ENCODE results near the gene MYEOV. TPM values are rescaled to one million over a fixed set of nuclear protein-coding genes. Genes with fewer than 3 reads are reported as not detected.

MYEOV gene
- total and polyA plus RNA-seq, 9 donors = 0.12 to 0.79 (median 0.53) TPM; not detected in 3

DNA sequence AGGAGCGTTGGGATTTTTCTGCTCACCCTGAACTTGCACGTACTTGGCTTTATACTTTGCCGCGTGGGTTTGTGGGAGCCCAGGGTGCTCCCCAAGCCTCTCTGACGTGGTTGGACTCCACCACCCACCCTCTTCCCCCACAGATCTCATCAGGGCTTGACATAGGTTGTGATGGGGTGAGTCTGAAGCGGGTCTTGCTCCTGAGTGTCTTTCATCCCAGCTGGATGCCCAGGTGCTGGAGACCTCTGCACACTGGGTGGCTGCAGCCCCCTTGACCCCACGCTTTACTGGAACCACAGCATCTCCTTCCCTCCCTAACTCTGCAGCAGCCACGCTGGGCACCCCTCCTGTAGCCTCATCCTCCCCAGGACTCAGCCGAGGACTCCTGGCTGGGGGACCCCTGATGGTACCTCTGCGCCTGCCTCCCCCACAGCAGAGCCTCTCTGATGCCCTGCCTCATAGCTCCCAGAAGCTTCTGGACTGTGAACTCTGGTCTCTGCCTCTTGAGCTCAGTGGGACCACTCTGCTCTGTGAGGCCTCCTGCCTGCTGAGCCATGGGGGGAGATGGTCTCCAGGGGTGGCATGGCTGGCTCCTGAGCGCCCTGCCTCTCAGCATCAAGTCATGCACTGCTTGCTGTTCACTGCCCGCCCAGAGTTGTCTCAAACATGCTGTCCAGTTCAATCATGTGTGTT is 45.2 kb downstream of the MYEOV start:
- H3K9me3 ChIP-seq = no peaks in the 10 kb centered on the region
- no peak overlapping the region for H3K27ac ChIP-seq
- TF ChIP-seq EP300 (IDR thresholded peaks at IDR 0.05) (no peak), POLR2A (IDR thresholded peaks at IDR 0.05) (no peak)
- TF ChIP-seq, protein P1, sequence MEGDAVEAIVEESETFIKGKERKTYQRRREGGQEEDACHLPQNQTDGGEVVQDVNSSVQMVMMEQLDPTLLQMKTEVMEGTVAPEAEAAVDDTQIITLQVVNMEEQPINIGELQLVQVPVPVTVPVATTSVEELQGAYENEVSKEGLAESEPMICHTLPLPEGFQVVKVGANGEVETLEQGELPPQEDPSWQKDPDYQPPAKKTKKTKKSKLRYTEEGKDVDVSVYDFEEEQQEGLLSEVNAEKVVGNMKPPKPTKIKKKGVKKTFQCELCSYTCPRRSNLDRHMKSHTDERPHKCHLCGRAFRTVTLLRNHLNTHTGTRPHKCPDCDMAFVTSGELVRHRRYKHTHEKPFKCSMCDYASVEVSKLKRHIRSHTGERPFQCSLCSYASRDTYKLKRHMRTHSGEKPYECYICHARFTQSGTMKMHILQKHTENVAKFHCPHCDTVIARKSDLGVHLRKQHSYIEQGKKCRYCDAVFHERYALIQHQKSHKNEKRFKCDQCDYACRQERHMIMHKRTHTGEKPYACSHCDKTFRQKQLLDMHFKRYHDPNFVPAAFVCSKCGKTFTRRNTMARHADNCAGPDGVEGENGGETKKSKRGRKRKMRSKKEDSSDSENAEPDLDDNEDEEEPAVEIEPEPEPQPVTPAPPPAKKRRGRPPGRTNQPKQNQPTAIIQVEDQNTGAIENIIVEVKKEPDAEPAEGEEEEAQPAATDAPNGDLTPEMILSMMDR (IDR thresholded peaks at IDR 0.05) = no peak
- no peak for DNase-seq
- 81 to 87% (median 81%) methylated on average over 12 of the region's 12 CpGs for whole genome bisulfite sequencing, 3 donors
- H3K4me3 ChIP-seq = no peak overlapping the region
- no peaks in the 10 kb centered on the region for H3K27me3 ChIP-seq
- H3K4me1 ChIP-seq (ENCODE audit: insufficient read depth) = no peaks in the 10 kb centered on the region
- intact Hi-C loops (cut with DNase I) = no loop called here
- no peaks in the 10 kb centered on the region for H3K36me3 ChIP-seq

DNA sequence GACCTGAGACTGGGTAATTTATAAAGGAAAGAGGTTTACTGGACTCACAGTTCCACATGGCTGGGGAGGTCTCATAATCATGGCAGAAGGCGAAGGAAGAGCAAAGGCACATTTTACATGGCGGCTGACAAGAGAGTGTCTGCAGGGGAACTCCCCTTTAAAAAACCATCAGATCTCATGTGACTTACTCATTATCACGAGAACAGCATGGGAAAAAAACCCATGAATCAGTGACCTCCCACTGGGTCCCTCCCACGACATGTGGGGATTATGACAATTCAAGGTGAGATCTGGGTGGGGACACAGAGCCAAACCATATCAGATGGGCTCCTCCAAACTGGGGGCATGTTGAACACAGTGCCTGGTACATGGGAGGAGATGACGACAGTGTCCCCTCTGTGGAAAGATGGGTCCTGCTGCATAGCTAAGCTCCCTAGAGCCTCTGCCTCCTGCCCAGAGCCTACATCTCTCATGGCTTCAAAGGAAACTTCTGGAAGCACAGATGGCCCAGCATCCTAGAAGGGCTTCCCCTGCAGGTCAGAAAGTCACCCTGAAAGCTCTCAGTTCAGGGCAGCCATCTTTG is 46.1 kb downstream of the MYEOV start:
- no peaks in the 10 kb centered on the region for H3K36me3 ChIP-seq
- no peak for DNase-seq
- no peaks in the 10 kb centered on the region for H3K9me3 ChIP-seq
- H3K4me3 ChIP-seq = no peak overlapping the region
- H3K27ac ChIP-seq = no peak overlapping the region
- 84 to 87% (median 85%) methylated on average over 5 of the region's 5 CpGs for WGBS, 3 donors
- H3K27me3 ChIP-seq = no peaks in the 10 kb centered on the region
- intact Hi-C loops (cut with DNase I) = no loop called here
- no peak for TF ChIP-seq POLR2A (IDR thresholded peaks at IDR 0.05)
- TF ChIP-seq, protein P1 (IDR thresholded peaks at IDR 0.05) = no peak
- no peak for TF ChIP-seq EP300 (IDR thresholded peaks at IDR 0.05)
- no peaks in the 10 kb centered on the region for H3K4me1 ChIP-seq (ENCODE audit: insufficient read depth)

DNA sequence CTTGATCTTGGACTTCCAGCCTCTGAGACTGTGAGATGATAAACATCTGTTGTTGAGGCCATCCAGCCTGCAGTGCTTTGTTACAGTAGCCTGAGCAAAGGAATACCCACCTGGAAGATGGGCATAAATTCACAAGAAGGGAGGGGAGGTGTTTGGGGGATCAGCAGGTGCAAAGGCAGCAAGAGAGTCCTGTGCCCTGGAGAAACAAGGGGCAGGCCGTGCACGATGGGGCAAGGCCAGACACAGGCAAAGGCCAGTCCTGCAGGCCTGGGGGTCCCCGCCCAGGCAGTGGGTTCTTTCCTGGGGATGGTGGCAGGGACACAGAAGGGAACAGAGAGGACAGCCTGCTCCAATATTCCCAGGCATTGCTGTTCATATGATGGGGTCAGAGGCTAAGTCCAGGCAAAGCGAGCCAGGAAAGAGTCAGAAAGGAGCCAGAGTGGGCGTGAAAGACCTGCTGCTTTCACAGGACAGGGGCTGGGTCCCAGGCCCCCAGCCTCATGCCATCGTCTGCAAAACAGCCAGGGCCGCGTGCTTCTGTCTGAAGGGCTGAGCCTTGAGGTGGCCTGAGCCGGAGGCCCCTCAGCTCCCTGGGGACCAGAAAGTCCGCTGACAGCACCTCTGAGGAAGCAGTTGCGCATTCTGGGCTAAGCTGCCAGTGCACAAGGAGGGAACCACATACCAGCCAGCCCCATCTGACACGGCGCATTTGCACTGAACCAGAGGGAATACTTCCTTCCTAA is 48.8 kb downstream of the MYEOV start:
- no peaks in the 10 kb centered on the region for H3K36me3 ChIP-seq
- no peak for TF ChIP-seq EP300 (IDR thresholded peaks at IDR 0.05)
- no peak for TF ChIP-seq POLR2A (IDR thresholded peaks at IDR 0.05)
- TF ChIP-seq, protein P1 (IDR thresholded peaks at IDR 0.05) = no peak
- 83 to 85% (median 85%) methylated on average over 13 of the region's 13 CpGs for WGBS, 3 donors
- no peaks in the 10 kb centered on the region for H3K4me1 ChIP-seq (ENCODE audit: insufficient read depth)
- intact Hi-C loops (cut with DNase I) = no loop called here
- H3K4me3 ChIP-seq = no peak overlapping the region
- H3K9me3 ChIP-seq = no peaks in the 10 kb centered on the region
- H3K27me3 ChIP-seq = no peaks in the 10 kb centered on the region
- no peak for DNase-seq
- H3K27ac ChIP-seq = no peak overlapping the region

DNA sequence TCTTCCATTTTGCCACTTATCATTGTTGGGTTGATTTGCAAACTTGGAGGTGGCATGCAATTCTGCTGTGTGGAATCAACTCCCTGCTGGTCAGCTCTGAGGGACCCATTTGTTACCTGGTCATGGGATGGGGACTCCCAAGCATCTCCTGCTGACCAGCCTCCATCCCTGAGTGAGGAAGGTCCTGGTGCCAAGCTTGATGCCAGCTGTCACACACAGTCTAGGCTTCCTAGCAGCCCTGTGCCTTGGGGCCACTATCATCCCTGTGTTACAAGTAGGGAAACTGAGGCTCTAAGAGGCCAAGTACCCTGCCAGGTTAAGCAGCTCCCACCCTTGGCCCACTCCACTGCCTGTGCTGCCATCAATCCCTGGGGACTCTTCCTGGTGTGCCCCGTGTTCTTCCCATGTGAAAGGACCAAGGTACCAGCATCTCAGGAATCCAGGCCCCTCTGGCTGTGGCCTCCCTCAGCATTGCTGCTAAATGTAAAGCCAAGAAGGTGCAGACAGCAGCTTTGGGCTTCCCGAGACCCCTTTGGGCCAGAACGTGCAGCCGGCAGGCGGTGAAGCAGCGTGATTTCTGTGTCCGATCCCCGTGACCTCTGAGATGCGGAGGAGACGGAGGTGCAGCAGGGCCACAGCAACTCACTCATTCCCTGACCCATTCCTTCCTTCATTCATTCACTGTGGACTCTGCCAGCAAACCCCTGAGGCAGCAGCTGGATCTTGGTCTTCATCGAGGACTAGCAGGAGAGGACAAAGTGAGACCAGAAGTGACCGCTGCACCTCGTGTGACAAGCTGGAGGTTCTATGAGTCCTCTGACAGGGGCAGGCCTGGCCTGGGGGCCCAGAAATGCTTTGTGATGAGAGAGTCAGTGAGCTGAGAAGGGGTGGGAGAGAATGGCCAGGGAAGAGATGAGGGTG is 49.7 kb downstream of the MYEOV start:
- no peaks in the 10 kb centered on the region for H3K4me1 ChIP-seq (ENCODE audit: insufficient read depth)
- H3K36me3 ChIP-seq = no peaks in the 10 kb centered on the region
- H3K4me3 ChIP-seq = no peak overlapping the region
- 89 to 93% (median 91%) methylated on average over 13 of the region's 13 CpGs for WGBS, 3 donors
- no peak for TF ChIP-seq EP300 (IDR thresholded peaks at IDR 0.05)
- TF ChIP-seq, protein P1 (IDR thresholded peaks at IDR 0.05) = no peak
- TF ChIP-seq POLR2A (IDR thresholded peaks at IDR 0.05) = no peak
- no peak overlapping the region for H3K27ac ChIP-seq
- intact Hi-C loops (cut with DNase I) = no loop called here
- H3K27me3 ChIP-seq = no peaks in the 10 kb centered on the region
- H3K9me3 ChIP-seq = no peaks in the 10 kb centered on the region
- DNase-seq = no peak
